Measurements from ENCODE around the gene MED12L.

Gene MED12L

GRCh38 chr3:151085227-151085888, at the start of gene MED12L:
Gene MED12L (plus strand): TSS chr3:151085664. CDS start chr3:151086927, 1,263 bp downstream.
- H3K9ac ChIP-seq (ENCODE audit: low read depth in 1 of 2, low read length in 2 of 2): peak within 1 kb of the TSS in 1 of 2 donors; percentile 30
- no peaks in the 10 kb centered on the region for H3K9me3 ChIP-seq (ENCODE audit: control insufficient read depth in 2 of 2, low read length in 2 of 2)
- no peaks in the 10 kb centered on the region for H3K36me3 ChIP-seq (ENCODE audit: control insufficient read depth in 2 of 2, insufficient read depth in 2 of 2, low read length in 2 of 2)
- no peak within 1 kb of the TSS for H3K27ac ChIP-seq (ENCODE audit: low read depth in 2 of 2, low read length in 2 of 2)
- peak within 1 kb of the TSS; percentile 64 to 66 for H3K4me3 ChIP-seq (ENCODE audit: low read length in 2 of 2)
- H3K4me1 ChIP-seq (ENCODE audit: control insufficient read depth in 2 of 2, insufficient read depth in 2 of 2, low read length in 2 of 2): peaks cover 2 to 11% of the 10 kb centered on the region in 2 donors
- peaks cover 11 to 19% of the 10 kb centered on the region in 2 donors for H3K27me3 ChIP-seq (ENCODE audit: control insufficient read depth in 2 of 2, insufficient read depth in 2 of 2, low read length in 2 of 2)

- Histone ChIP-seq H3K9me3 (ENCODE audit: control insufficient read depth in 2 of 2, low read length in 2 of 2) (no peaks in the 10 kb centered on the region), H3K4me3 (ENCODE audit: low read length in 2 of 2) (no peak overlapping the region), H3K36me3 (ENCODE audit: control insufficient read depth in 2 of 2, insufficient read depth in 2 of 2, low read length in 2 of 2) (no peaks in the 10 kb centered on the region), H3K27me3 (ENCODE audit: control insufficient read depth in 2 of 2, insufficient read depth in 2 of 2, low read length in 2 of 2) (no peaks in the 10 kb centered on the region), H3K9ac (ENCODE audit: low read depth in 1 of 2, low read length in 2 of 2) (no peak overlapping the region), H3K4me1 (ENCODE audit: control insufficient read depth in 2 of 2, insufficient read depth in 2 of 2, low read length in 2 of 2) (no peaks in the 10 kb centered on the region), H3K27ac (ENCODE audit: low read depth in 2 of 2, low read length in 2 of 2) (no peak overlapping the region)
Observed at GRCh38 chr3:151037746-151038477, 47.6 kb upstream of the MED12L start.

GRCh38 chr3:151044706-151045105, 40.8 kb upstream of the MED12L start:
- Histone ChIP-seq H3K9ac (ENCODE audit: low read depth in 1 of 2, low read length in 2 of 2) (no peak overlapping the region), H3K4me3 (ENCODE audit: low read length in 2 of 2) (no peak overlapping the region), H3K27me3 (ENCODE audit: control insufficient read depth in 2 of 2, insufficient read depth in 2 of 2, low read length in 2 of 2) (no peaks in the 10 kb centered on the region), H3K27ac (ENCODE audit: low read depth in 2 of 2, low read length in 2 of 2) (no peak overlapping the region), H3K9me3 (ENCODE audit: control insufficient read depth in 2 of 2, low read length in 2 of 2) (no peaks in the 10 kb centered on the region), H3K36me3 (ENCODE audit: control insufficient read depth in 2 of 2, insufficient read depth in 2 of 2, low read length in 2 of 2) (no peaks in the 10 kb centered on the region), H3K4me1 (ENCODE audit: control insufficient read depth in 2 of 2, insufficient read depth in 2 of 2, low read length in 2 of 2) (no peaks in the 10 kb centered on the region)

- Histone ChIP-seq H3K9me3 (ENCODE audit: control insufficient read depth in 2 of 2, low read length in 2 of 2) (no peaks in the 10 kb centered on the region), H3K4me3 (ENCODE audit: low read length in 2 of 2) (no peak overlapping the region), H3K27ac (ENCODE audit: low read depth in 2 of 2, low read length in 2 of 2) (no peak overlapping the region), H3K27me3 (ENCODE audit: control insufficient read depth in 2 of 2, insufficient read depth in 2 of 2, low read length in 2 of 2) (no peaks in the 10 kb centered on the region), H3K36me3 (ENCODE audit: control insufficient read depth in 2 of 2, insufficient read depth in 2 of 2, low read length in 2 of 2) (no peaks in the 10 kb centered on the region), H3K4me1 (ENCODE audit: control insufficient read depth in 2 of 2, insufficient read depth in 2 of 2, low read length in 2 of 2) (no peaks in the 10 kb centered on the region), H3K9ac (ENCODE audit: low read depth in 1 of 2, low read length in 2 of 2) (no peak overlapping the region)
Observed at GRCh38 chr3:151047636-151048035, 37.8 kb upstream of the MED12L start.

- Histone ChIP-seq H3K4me1 (ENCODE audit: control insufficient read depth in 2 of 2, insufficient read depth in 2 of 2, low read length in 2 of 2) (no peaks in the 10 kb centered on the region), H3K36me3 (ENCODE audit: control insufficient read depth in 2 of 2, insufficient read depth in 2 of 2, low read length in 2 of 2) (no peaks in the 10 kb centered on the region), H3K27me3 (ENCODE audit: control insufficient read depth in 2 of 2, insufficient read depth in 2 of 2, low read length in 2 of 2) (no peaks in the 10 kb centered on the region), H3K27ac (ENCODE audit: low read depth in 2 of 2, low read length in 2 of 2) (no peak overlapping the region), H3K9ac (ENCODE audit: low read depth in 1 of 2, low read length in 2 of 2) (no peak overlapping the region), H3K4me3 (ENCODE audit: low read length in 2 of 2) (no peak overlapping the region), H3K9me3 (ENCODE audit: control insufficient read depth in 2 of 2, low read length in 2 of 2) (no peaks in the 10 kb centered on the region)
Observed at GRCh38 chr3:151051533-151051932, 33.9 kb upstream of the MED12L start.

- Histone ChIP-seq H3K9ac (ENCODE audit: low read depth in 1 of 2, low read length in 2 of 2) (no peak overlapping the region), H3K27me3 (ENCODE audit: control insufficient read depth in 2 of 2, insufficient read depth in 2 of 2, low read length in 2 of 2) (no peaks in the 10 kb centered on the region), H3K4me1 (ENCODE audit: control insufficient read depth in 2 of 2, insufficient read depth in 2 of 2, low read length in 2 of 2) (no peaks in the 10 kb centered on the region), H3K9me3 (ENCODE audit: control insufficient read depth in 2 of 2, low read length in 2 of 2) (no peaks in the 10 kb centered on the region), H3K4me3 (ENCODE audit: low read length in 2 of 2) (no peak overlapping the region), H3K36me3 (ENCODE audit: control insufficient read depth in 2 of 2, insufficient read depth in 2 of 2, low read length in 2 of 2) (no peaks in the 10 kb centered on the region), H3K27ac (ENCODE audit: low read depth in 2 of 2, low read length in 2 of 2) (no peak overlapping the region)
Observed at GRCh38 chr3:151052346-151052745, 33.1 kb upstream of the MED12L start.

- Histone ChIP-seq H3K27ac (ENCODE audit: low read depth in 2 of 2, low read length in 2 of 2) (no peak overlapping the region), H3K9me3 (ENCODE audit: control insufficient read depth in 2 of 2, low read length in 2 of 2) (no peaks in the 10 kb centered on the region), H3K27me3 (ENCODE audit: control insufficient read depth in 2 of 2, insufficient read depth in 2 of 2, low read length in 2 of 2) (no peaks in the 10 kb centered on the region)
Observed at GRCh38 chr3:151052756-151053155, 32.7 kb upstream of the MED12L start.

GRCh38 chr3:151058740-151059139, 26.7 kb upstream of the MED12L start:
- Histone ChIP-seq H3K27ac (ENCODE audit: low read depth in 2 of 2, low read length in 2 of 2) (no peak overlapping the region), H3K4me3 (ENCODE audit: low read length in 2 of 2) (no peak overlapping the region), H3K9me3 (ENCODE audit: control insufficient read depth in 2 of 2, low read length in 2 of 2) (no peaks in the 10 kb centered on the region), H3K9ac (ENCODE audit: low read depth in 1 of 2, low read length in 2 of 2) (no peak overlapping the region), H3K27me3 (ENCODE audit: control insufficient read depth in 2 of 2, insufficient read depth in 2 of 2, low read length in 2 of 2) (no peaks in the 10 kb centered on the region), H3K4me1 (ENCODE audit: control insufficient read depth in 2 of 2, insufficient read depth in 2 of 2, low read length in 2 of 2) (no peaks in the 10 kb centered on the region), H3K36me3 (ENCODE audit: control insufficient read depth in 2 of 2, insufficient read depth in 2 of 2, low read length in 2 of 2) (no peaks in the 10 kb centered on the region)

More at GRCh38 chr3:151052756-151053155, 32.7 kb upstream of the MED12L start:
- H3K4me1 ChIP-seq (ENCODE audit: control insufficient read depth in 2 of 2, insufficient read depth in 2 of 2, low read length in 2 of 2): no peaks in the 10 kb centered on the region
- no peak overlapping the region for H3K9ac ChIP-seq (ENCODE audit: low read depth in 1 of 2, low read length in 2 of 2)
- H3K4me3 ChIP-seq (ENCODE audit: low read length in 2 of 2): no peak overlapping the region
- H3K36me3 ChIP-seq (ENCODE audit: control insufficient read depth in 2 of 2, insufficient read depth in 2 of 2, low read length in 2 of 2): no peaks in the 10 kb centered on the region

GRCh38 chr3:151062611-151063010, 22.9 kb upstream of the MED12L start:
- Histone ChIP-seq H3K4me1 (ENCODE audit: control insufficient read depth in 2 of 2, insufficient read depth in 2 of 2, low read length in 2 of 2) (no peaks in the 10 kb centered on the region), H3K27ac (ENCODE audit: low read depth in 2 of 2, low read length in 2 of 2) (no peak overlapping the region), H3K36me3 (ENCODE audit: control insufficient read depth in 2 of 2, insufficient read depth in 2 of 2, low read length in 2 of 2) (no peaks in the 10 kb centered on the region), H3K9ac (ENCODE audit: low read depth in 1 of 2, low read length in 2 of 2) (no peak overlapping the region), H3K4me3 (ENCODE audit: low read length in 2 of 2) (no peak overlapping the region), H3K27me3 (ENCODE audit: control insufficient read depth in 2 of 2, insufficient read depth in 2 of 2, low read length in 2 of 2) (no peaks in the 10 kb centered on the region), H3K9me3 (ENCODE audit: control insufficient read depth in 2 of 2, low read length in 2 of 2) (no peaks in the 10 kb centered on the region)

- H3K27me3 ChIP-seq (ENCODE audit: control insufficient read depth in 2 of 2, insufficient read depth in 2 of 2, low read length in 2 of 2): no peaks in the 10 kb centered on the region
Observed at GRCh38 chr3:151067158-151067557, 18.3 kb upstream of the MED12L start.

More at GRCh38 chr3:151067158-151067557, 18.3 kb upstream of the MED12L start:
- H3K9me3 ChIP-seq (ENCODE audit: control insufficient read depth in 2 of 2, low read length in 2 of 2): no peaks in the 10 kb centered on the region
- no peak overlapping the region for H3K4me3 ChIP-seq (ENCODE audit: low read length in 2 of 2)
- no peak overlapping the region for H3K9ac ChIP-seq (ENCODE audit: low read depth in 1 of 2, low read length in 2 of 2)
- H3K27ac ChIP-seq (ENCODE audit: low read depth in 2 of 2, low read length in 2 of 2): no peak overlapping the region
- no peaks in the 10 kb centered on the region for H3K4me1 ChIP-seq (ENCODE audit: control insufficient read depth in 2 of 2, insufficient read depth in 2 of 2, low read length in 2 of 2)
- no peaks in the 10 kb centered on the region for H3K36me3 ChIP-seq (ENCODE audit: control insufficient read depth in 2 of 2, insufficient read depth in 2 of 2, low read length in 2 of 2)

All from mucosa of rectum (tissue), 2 donors.